Stimulated activated CD4-positive, alpha-beta T cell treated with anti-CD3 and anti-CD28 coated beads, Interleukin-1b, Interleukin-23, amount 100 ng/mL, for 48 hours (primary cell): ENCODE data around the gene SYTL4.

Source experiments
- DNase-seq: peaks from one replicate; pipeline ENCODE4 v3.0.0-alpha.2; 2020

SYTL4 gene

DNA sequence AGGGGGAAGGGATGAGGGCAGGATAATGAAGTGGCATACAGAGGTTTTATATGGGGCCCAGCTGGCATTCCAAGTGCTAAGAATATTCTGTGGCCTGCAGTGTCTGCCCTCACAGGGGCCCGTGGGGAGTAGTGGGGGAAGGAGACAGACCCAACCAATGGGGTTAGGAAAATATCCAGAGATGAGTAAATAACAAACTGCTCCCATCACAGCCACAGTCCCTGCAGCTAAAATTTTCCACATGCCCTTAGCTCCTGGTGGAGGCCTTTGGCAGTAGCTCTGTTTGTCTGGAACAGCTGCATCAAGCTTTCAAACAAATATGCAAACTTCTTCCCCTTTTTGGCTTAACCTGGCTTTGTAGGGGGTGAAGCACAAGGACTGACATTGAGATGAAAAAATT, 84.8 kb downstream of the SYTL4 start:
- no peak for DNase-seq

- DNase-seq: no peak
These were observed 86.8 kb downstream of the SYTL4 start for GRCh38 chrX:100645106-100645505.

DNA sequence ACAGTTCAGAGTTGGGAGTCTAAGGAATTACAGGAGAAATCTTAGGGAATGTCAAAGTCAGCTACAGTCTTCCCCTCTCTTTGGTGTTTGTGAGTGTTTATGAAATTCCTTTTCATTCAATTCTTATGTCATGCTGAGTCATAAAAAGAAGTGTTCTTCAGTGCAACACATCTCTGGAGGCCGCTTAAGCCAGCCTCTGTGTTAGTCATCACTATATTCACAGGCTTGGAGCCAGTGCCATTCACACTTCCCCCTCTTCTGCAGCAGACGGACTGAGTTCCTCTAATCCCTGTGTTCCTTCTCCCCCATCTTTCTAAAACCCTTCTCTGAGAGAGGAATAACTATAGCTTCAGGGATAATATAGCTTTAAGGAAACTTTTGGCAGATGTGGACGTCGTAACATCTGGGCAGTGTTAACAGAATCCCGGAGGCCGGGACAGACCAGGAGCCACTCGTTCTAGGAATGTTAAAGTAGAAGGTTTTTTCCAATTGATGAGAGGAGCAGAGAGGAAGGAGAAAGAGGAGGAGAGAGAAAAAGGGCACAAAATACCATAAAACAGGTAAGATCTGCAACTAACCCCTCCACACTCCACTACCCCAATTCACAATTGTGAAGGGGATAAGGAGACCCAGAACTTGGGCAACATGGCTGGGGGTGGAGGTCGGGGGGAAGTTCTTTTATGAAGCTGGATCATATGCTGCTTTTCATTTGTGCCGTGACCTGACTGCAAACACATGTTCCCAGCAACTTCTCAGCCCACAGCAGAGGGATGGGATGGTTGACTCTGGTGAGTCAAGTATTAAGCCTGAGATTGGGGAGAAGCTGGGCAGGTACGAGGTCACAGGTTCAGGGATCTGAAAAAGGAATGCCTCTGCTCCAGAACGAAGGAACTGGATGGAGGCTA, 87.7 kb downstream of the SYTL4 start, which contains the start of gene SRPX2:
Gene SRPX2 (plus strand): TSS at position 244 of the 905 bp plus-strand sequence. CDS start 2,124 bp downstream, outside the sequence.
- no peak for DNase-seq

DNA sequence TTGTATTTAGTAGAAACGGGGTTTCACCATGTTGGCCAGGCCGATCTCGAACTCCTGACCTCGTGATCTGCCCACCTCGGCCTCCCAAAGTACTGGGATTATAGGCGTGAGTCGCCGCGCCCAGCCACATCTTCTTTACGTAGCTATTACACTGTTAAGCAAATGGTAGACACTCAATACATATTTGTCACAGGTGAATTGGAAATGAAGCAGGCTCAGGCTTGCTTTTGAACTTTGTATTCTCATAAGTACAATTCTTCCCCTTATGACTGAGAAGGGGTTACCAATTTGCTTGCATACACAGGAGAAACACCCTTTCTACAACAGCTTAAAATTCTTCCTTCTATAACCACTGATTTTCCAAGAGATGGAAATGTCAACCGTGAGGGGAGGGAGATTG, 88.7 kb downstream of the SYTL4 start:
- no peak for DNase-seq

GRCh38 chrX:100642290-100642689, 89.6 kb downstream of the SYTL4 start:
- DNase-seq: no peak

- DNase-seq: peak; percentile 76
These were observed 95.5 kb downstream of the SYTL4 start, which contains the start of gene TSPAN6 for GRCh38 chrX:100636321-100636991. TSS of gene TSPAN6 (minus strand) at chrX:100636806. CDS start at chrX:100636694, 112 bp downstream.

GRCh38 chrX:100635989-100636320, 96.0 kb downstream of the SYTL4 start:
- DNase-seq: no peak

DNA sequence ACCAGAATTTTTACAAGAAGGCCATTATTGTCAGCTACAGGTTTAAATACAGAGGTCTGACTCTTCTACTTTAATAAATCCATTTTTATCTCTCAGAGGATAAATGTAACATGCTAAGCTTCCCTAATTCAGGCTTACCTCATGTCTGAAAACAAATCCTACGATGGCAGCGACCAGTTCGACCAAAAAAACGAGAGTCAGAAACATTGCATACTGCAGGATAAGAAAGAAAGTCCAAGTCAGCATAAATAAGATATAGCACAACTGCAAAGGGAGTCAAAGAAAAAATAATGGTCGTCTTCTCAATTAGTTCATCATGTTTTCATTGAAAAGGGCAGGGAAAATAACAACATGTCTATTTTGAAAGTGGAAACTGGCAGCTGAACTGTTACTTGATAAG, 96.9 kb downstream of the SYTL4 start:
- no peak for DNase-seq

DNA sequence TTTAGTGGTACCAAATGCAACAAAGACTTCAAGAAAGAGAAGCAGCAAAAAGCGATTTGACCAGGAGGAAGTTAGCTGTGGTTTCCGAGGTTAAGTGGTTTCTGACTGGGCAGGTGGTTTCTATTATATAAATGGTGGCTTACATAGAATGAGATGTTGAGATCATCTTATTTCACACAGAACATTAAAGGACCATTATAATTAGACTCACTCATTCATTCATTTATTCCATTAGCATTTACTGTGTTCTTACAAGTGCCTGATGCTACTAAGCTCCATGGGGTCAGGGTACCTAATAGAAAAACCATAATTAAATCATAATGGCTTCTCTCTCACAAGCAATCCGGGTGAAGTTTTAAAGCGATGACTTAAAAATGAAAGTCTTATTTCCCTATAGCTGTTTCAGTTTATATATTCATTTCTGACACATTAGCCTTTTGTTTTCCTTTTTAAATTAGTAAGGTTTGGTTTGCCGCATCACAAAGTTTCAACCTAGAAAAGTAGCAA, 105.9 kb downstream of the SYTL4 start:
- DNase-seq: no peak
